SK-N-SH (cell line): ENCODE measurements around the gene RGL4. TPM values are rescaled to one million over a fixed set of nuclear protein-coding genes. Genes with fewer than 3 reads are reported as not detected.

Experiments
- CTCF ChIA-PET: fragments of 300-600, 350-600 bp; formaldehyde crosslinking; extraction: SDS; loops from one replicate; lab custom pipeline; 2021; lab: Yijun Ruan, JAX
- POLR2A ChIA-PET: fragments of 350-600 bp; sonication (Branson Sonifier 250); formaldehyde crosslinking; extraction: SDS; loops from one replicate; lab custom pipeline; 2020; ENCODE audit warnings: antibody characterized with exemption, inconsistent platforms; lab: Yijun Ruan, JAX
- DNase-seq: peaks from one replicate; pipeline ENCODE4 v3.0.0; 2012
- H2AFZ ChIP-seq: fragments of 200-600 bp; sonication (generic); 2 replicates; pipeline ENCODE4 v1.8.1; 2016; ENCODE audit warnings: antibody characterized with exemption, mild to moderate bottlenecking, low read depth
- H3F3A ChIP-seq: fragments of 200-600 bp; sonication (generic); replicated peaks from 2 replicates; pipeline ENCODE3; 2016; ENCODE audit warnings: antibody characterized with exemption, mild to moderate bottlenecking; ENCODE audit not compliant: insufficient read depth
- H3K27ac ChIP-seq, 2 experiments: fragments of 200-500 bp in 1 of 2; fragments of 200-600 bp in 1 of 2; sonication (Bioruptor generic) in 1 of 2; sonication (generic), shearing (Covaris generic) in 1 of 2; 2 replicates each; pipeline versions ENCODE4 v1.5.1 to v1.6.1; 2014 to 2016; ENCODE audit warnings: low read depth in 2 of 2, inconsistent platforms in 1 of 2, low read length in 1 of 2, mild to moderate bottlenecking in 1 of 2, mixed read lengths in 1 of 2
- H3K27me3 ChIP-seq: fragments of 200-600 bp; sonication (generic), shearing (Covaris generic); 2 replicates; pipeline ENCODE4 v1.6.1; 2016; ENCODE audit warnings: mixed run types; ENCODE audit not compliant: insufficient read depth
- H3K36me3 ChIP-seq, 2 experiments: fragments of 200-500 bp in 1 of 2; fragments of 200-600 bp in 1 of 2; sonication (Bioruptor generic) in 1 of 2; sonication (generic) in 1 of 2; replicated peaks in 1 of 2; 2 replicates each; pipeline versions ENCODE3 to v1.5.1; 2014 to 2016; ENCODE audit warnings: low read length in 1 of 2, mild to moderate bottlenecking in 1 of 2; ENCODE audit not compliant: insufficient read depth in 2 of 2, control insufficient read depth in 1 of 2
- H3K4me1 ChIP-seq, 2 experiments: fragments of 200-500 bp in 1 of 2; fragments of 200-600 bp in 1 of 2; sonication (Bioruptor generic) in 1 of 2; sonication (generic), shearing (Covaris generic) in 1 of 2; 2 replicates each; pipeline versions ENCODE4 v1.5.1 to v1.6.1; 2014 to 2016; ENCODE audit warnings: low read depth in 1 of 2, low read length in 1 of 2, mixed run types in 1 of 2; ENCODE audit not compliant: insufficient read depth in 2 of 2, control insufficient read depth in 1 of 2
- H3K4me2 ChIP-seq: fragments of 200-600 bp; sonication (generic), shearing (Covaris generic); 2 replicates; pipeline ENCODE4 v1.6.1; 2017; ENCODE audit warnings: mixed run types
- H3K4me3 ChIP-seq, 2 experiments: fragments of 200-500 bp in 1 of 2; fragments of 200-600 bp in 1 of 2; sonication (Bioruptor generic) in 1 of 2; sonication (generic), shearing (Covaris generic) in 1 of 2; 2 replicates each; pipeline versions ENCODE4 v1.5.1 to v1.8.1; 2014 to 2016; ENCODE audit warnings: low read depth in 2 of 2, inconsistent platforms in 1 of 2, low read length in 1 of 2, mild to moderate bottlenecking in 1 of 2, mixed read lengths in 1 of 2, moderate library complexity in 1 of 2
- H3K79me2 ChIP-seq: fragments of 200-600 bp; sonication (generic); 2 replicates; pipeline ENCODE4 v1.8.1; 2017; ENCODE audit warnings: mild to moderate bottlenecking; ENCODE audit not compliant: insufficient read depth
- H3K9ac ChIP-seq: fragments of 200-600 bp; sonication (generic); 2 replicates; pipeline ENCODE4 v1.6.1; 2017; ENCODE audit warnings: mixed run types
- H3K9me2 ChIP-seq: fragments of 200-600 bp; sonication (generic); 2 replicates; pipeline ENCODE4 v1.6.1; 2017; ENCODE audit warnings: mixed run types
- H3K9me3 ChIP-seq: fragments of 200-600 bp; sonication (generic); 2 replicates; pipeline ENCODE4 v1.6.1; 2017; ENCODE audit warnings: mixed run types, mild to moderate bottlenecking, moderate library complexity
- H4K20me1 ChIP-seq: fragments of 200-600 bp; sonication (generic); 2 replicates; pipeline ENCODE4 v1.6.1; 2017; ENCODE audit warnings: mild to moderate bottlenecking, mixed run types; ENCODE audit not compliant: insufficient read depth
- CHD2 ChIP-seq: fragments of 150-350 bp; IDR thresholded peaks from 2 replicates; pipeline ENCODE4 v1.6.1; 2018; ENCODE audit warnings: low read length; ENCODE audit not compliant: partially characterized antibody
- ELF1 ChIP-seq: IDR thresholded peaks from 2 replicates; pipeline ENCODE4 v1.4.0; 2012
- EZH2phosphoT487 ChIP-seq: fragments of 200-600 bp; sonication (generic); IDR thresholded peaks from 2 replicates; pipeline ENCODE4 v1.6.1; 2017; ENCODE audit warnings: low read depth, mixed run types, mild to moderate bottlenecking, antibody characterized with exemption, moderate library complexity, borderline replicate concordance
- FOXJ3 ChIP-seq: sonication (generic); formaldehyde crosslinking; IDR thresholded peaks from 2 replicates; pipeline ENCODE4 v1.5.1; 2020; ENCODE audit warnings: mild to moderate bottlenecking, missing genetic modification reagents
- FOXM1 ChIP-seq: IDR thresholded peaks from 2 replicates; pipeline ENCODE4 v1.4.0; 2012; ENCODE audit warnings: low read depth, mild to moderate bottlenecking
- GATA2 ChIP-seq: sonication (generic); formaldehyde crosslinking; IDR thresholded peaks from 2 replicates; pipeline ENCODE4 v1.5.0; 2020; ENCODE audit warnings: mild to moderate bottlenecking, missing genetic modification reagents
- JUND ChIP-seq: IDR thresholded peaks from 2 replicates; pipeline ENCODE4 v1.4.0; 2012
- MEF2A ChIP-seq: IDR thresholded peaks from 2 replicates; pipeline ENCODE4 v1.4.0; 2012; ENCODE audit warnings: low read depth, borderline replicate concordance
- MXI1 ChIP-seq: IDR thresholded peaks from 2 replicates; pipeline ENCODE4 v1.6.1; 2012; ENCODE audit warnings: mild to moderate bottlenecking, low read depth, low read length, improper control_type of control experiment
- SMC3 ChIP-seq: IDR thresholded peaks from 2 replicates; pipeline ENCODE4 v1.6.1; 2012; ENCODE audit warnings: low read depth, low read length, improper control_type of control experiment
- TAF1 ChIP-seq: IDR thresholded peaks from 2 replicates; pipeline ENCODE4 v1.6.1; 2012; ENCODE audit warnings: low read depth, mild to moderate bottlenecking, low read length, moderate library complexity, borderline replicate concordance
- TEAD4 ChIP-seq: IDR thresholded peaks from 2 replicates; pipeline ENCODE4 v1.4.0; 2012; ENCODE audit warnings: mild to moderate bottlenecking, borderline replicate concordance; ENCODE audit not compliant: insufficient read depth
- WGBS: methylation state at CpG from one replicate; pipeline ENCODE4 v1.1.6; 2017; ENCODE audit warnings: low lambda C conversion rate; 5-methylcytosine and 5-hydroxymethylcytosine counted together
- polyA plus RNA-seq, 3 experiments: library from polyadenylated mRNA; depleted of rRNA; stranded (reverse); fragments of >200 nt; gene quantifications; 2 replicates each; pipeline ENCODE4 v1.2.3, GENCODE V29; 2012
- TF ChIP-seq, protein P1 (sequence below): fragments of 150-350 bp; IDR thresholded peaks from 2 replicates; pipeline ENCODE4 v1.6.1; 2016; ENCODE audit warnings: mild to moderate bottlenecking, low read depth, low read length
- TF ChIP-seq, protein P2 (sequence below): IDR thresholded peaks from 2 replicates; pipeline ENCODE4 v1.4.0; 2012; ENCODE audit warnings: low read depth, borderline replicate concordance

Gene RGL4
- polyA plus RNA-seq, 1 of the 3 experiments (the other 2 are of a cell fraction) = not detected

DNA sequence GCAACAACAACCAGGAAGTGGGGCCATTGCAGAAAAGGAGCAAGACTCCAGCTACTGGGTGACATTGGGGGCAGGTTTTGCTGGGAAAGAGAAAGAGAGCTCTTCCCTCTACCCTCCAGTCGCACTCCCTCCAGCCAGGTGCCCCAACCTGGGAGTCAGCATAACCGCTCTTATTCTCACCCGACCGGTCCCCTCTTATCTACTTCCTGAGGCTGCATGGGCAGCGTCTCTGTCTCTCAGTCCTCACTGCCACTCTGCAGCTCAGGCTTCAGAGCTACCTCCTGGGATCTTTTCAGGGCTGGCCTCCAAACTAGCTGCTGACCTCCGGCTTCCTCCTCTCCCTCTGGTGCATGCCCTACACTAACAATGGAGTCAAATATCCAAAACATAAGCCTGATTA lies 55.0 kb downstream of the RGL4 start:
- H3K79me2 ChIP-seq = peaks cover 34% of the 10 kb centered on the region
- no peak for TF ChIP-seq MEF2A
- no peak for TF ChIP-seq TEAD4
- no peak for TF ChIP-seq FOXJ3 (CRISPR knock-in tag)
- no peak for TF ChIP-seq TAF1
- TF ChIP-seq MXI1 = no peak
- TF ChIP-seq, protein P1, sequence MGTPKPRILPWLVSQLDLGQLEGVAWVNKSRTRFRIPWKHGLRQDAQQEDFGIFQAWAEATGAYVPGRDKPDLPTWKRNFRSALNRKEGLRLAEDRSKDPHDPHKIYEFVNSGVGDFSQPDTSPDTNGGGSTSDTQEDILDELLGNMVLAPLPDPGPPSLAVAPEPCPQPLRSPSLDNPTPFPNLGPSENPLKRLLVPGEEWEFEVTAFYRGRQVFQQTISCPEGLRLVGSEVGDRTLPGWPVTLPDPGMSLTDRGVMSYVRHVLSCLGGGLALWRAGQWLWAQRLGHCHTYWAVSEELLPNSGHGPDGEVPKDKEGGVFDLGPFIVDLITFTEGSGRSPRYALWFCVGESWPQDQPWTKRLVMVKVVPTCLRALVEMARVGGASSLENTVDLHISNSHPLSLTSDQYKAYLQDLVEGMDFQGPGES = no peak
- no peak for TF ChIP-seq ELF1
- TF ChIP-seq JUND = no peak
- no peak for TF ChIP-seq FOXM1
- no peak for TF ChIP-seq SMC3
- no peak for TF ChIP-seq CHD2
- no peak for TF ChIP-seq EZH2phosphoT487
- TF ChIP-seq GATA2 = no peak
- TF ChIP-seq, protein P2, sequence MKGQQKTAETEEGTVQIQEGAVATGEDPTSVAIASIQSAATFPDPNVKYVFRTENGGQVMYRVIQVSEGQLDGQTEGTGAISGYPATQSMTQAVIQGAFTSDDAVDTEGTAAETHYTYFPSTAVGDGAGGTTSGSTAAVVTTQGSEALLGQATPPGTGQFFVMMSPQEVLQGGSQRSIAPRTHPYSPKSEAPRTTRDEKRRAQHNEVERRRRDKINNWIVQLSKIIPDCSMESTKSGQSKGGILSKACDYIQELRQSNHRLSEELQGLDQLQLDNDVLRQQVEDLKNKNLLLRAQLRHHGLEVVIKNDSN = no peak
- ChIA-PET POLR2A (interaction anchor here (0.5 kb wide), 1 partner anchor 53 kb away, joined by 5 read pairs; no protein-coding TSS in a partner anchor), CTCF (no interaction called here)
- WGBS = 96% methylated on average over 6 of the region's 6 CpGs
- H3K27ac ChIP-seq = no peak overlapping the region
- H3K4me2 ChIP-seq = no peak overlapping the region
- no peaks in the 10 kb centered on the region for H4K20me1 ChIP-seq
- peaks cover 0 to 7% of the 10 kb centered on the region in 2 experiments; a peak in 2 of 4 replicates for H3K4me1 ChIP-seq
- no peaks in the 10 kb centered on the region for H3F3A ChIP-seq
- H3K9me2 ChIP-seq = no peaks in the 10 kb centered on the region
- H3K36me3 ChIP-seq = peaks cover 8 to 32% of the 10 kb centered on the region in 2 experiments
- H3K27me3 ChIP-seq = no peaks in the 10 kb centered on the region
- no peak overlapping the region for H3K9ac ChIP-seq
- H3K9me3 ChIP-seq = no peaks in the 10 kb centered on the region
- DNase-seq = no peak
- H3K4me3 ChIP-seq = no peak overlapping the region
- H2AFZ ChIP-seq = no peak overlapping the region

Other genes starting within 250 kb of the RGL4 start
- not detected in 2 replicates for gene IGLL1, start 110.7 kb upstream of the RGL4 start, polyA plus RNA-seq (2012; rRNA removed)
- gene DRICH1, start 58.7 kb upstream of the RGL4 start, polyA plus RNA-seq (2012; rRNA removed) = 0.21 and 0.41 TPM in 2 replicates
- gene ZNF70, start 60.1 kb downstream of the RGL4 start, polyA plus RNA-seq (2012; rRNA removed) = 0.77 and 0.80 TPM in 2 replicates
- gene VPREB3, start 63.4 kb downstream of the RGL4 start, polyA plus RNA-seq (2012; rRNA removed) = 0.54 TPM in 1 of 2 replicates, not detected in the other
- gene C22orf15, start 72.0 kb downstream of the RGL4 start, polyA plus RNA-seq (2012; rRNA removed) = 1.6 and 2.5 TPM in 2 replicates
- 27.7 and 70.1 TPM in 2 replicates for gene CHCHD10, start 77.0 kb downstream of the RGL4 start, polyA plus RNA-seq (2012; rRNA removed)
- gene MMP11, start 81.8 kb downstream of the RGL4 start, polyA plus RNA-seq (2012; rRNA removed) = 50.8 and 64.4 TPM in 2 replicates
- 182 and 215 TPM in 2 replicates for gene SMARCB1, start 96.0 kb downstream of the RGL4 start, polyA plus RNA-seq (2012; rRNA removed)
- gene DERL3, start 148.0 kb downstream of the RGL4 start, polyA plus RNA-seq (2012; rRNA removed) = not detected in 2 replicates
- 21.8 and 27.1 TPM in 2 replicates for gene SLC2A11, start 166.9 kb downstream of the RGL4 start, polyA plus RNA-seq (2012; rRNA removed)
- 496 and 565 TPM in 2 replicates for gene MIF, start 203.4 kb downstream of the RGL4 start, polyA plus RNA-seq (2012; rRNA removed)